Tibial nerve (tissue), 4 donors: Measurements from ENCODE around the gene DDN.

Experiments
- EP300 ChIP-seq, 2 donors: sonication (generic); formaldehyde crosslinking; IDR thresholded peaks; one replicate each; pipeline ENCODE4 v1.6.1; 2017; ENCODE audit warnings: antibody characterized with exemption in 2 of 2, mild to moderate bottlenecking in 1 of 2
- POLR2A ChIP-seq, 2 donors: fragments of 450-650 bp; IDR thresholded peaks; one replicate each; pipeline ENCODE4 v1.6.1; 2017; ENCODE audit warnings: antibody characterized with exemption in 2 of 2, mild to moderate bottlenecking in 2 of 2, moderate library complexity in 2 of 2
- TF ChIP-seq, protein P1 (sequence below), 5 experiments: fragments of 200-600 bp in 3 of 5; fragments of 450-650 bp in 2 of 5; sonication (generic) in 3 of 5; IDR thresholded peaks; one replicate each; pipeline ENCODE4 v1.5.1; 2016 to 2019; ENCODE audit warnings: antibody characterized with exemption in 5 of 5, mild to moderate bottlenecking in 3 of 5, moderate library complexity in 2 of 5

DNA sequence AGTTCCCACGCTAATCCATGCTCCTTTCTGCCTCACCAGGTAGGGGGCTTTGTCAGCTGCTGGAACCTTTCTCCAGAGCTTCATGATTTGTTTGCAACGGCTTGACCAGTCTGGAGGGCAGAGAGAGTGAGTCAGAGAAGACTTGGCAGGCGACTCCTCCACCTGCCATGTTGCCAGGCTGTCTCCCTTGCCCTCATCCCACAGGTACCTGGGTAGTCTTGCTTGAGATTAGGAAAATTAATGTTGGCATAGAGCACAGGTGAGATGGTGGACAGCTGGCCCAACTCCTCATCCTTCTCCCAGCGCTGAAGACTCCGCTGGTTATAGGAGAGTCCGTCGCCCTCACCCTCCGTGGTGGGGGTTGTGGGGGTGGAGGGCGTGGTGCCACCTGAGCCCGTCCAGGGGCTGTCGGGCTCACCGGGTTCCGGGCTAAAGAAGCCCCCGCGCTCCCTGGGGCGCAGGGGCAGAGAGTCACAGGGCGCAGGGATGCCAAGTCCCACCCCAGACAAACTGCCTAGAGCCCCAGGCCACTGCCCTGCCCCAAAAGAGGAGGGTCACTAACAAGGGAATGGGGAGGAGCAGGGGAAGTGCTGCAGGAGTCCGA is 42.8 kb upstream of the DDN start:
- TF ChIP-seq, protein P1, sequence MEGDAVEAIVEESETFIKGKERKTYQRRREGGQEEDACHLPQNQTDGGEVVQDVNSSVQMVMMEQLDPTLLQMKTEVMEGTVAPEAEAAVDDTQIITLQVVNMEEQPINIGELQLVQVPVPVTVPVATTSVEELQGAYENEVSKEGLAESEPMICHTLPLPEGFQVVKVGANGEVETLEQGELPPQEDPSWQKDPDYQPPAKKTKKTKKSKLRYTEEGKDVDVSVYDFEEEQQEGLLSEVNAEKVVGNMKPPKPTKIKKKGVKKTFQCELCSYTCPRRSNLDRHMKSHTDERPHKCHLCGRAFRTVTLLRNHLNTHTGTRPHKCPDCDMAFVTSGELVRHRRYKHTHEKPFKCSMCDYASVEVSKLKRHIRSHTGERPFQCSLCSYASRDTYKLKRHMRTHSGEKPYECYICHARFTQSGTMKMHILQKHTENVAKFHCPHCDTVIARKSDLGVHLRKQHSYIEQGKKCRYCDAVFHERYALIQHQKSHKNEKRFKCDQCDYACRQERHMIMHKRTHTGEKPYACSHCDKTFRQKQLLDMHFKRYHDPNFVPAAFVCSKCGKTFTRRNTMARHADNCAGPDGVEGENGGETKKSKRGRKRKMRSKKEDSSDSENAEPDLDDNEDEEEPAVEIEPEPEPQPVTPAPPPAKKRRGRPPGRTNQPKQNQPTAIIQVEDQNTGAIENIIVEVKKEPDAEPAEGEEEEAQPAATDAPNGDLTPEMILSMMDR (IDR thresholded peaks at IDR 0.05), result no peak
- no peak for TF ChIP-seq POLR2A (IDR thresholded peaks at IDR 0.05)
- no peak for TF ChIP-seq EP300 (IDR thresholded peaks at IDR 0.05)
